ENCODE measurements around the gene EPHB1. TPM values are rescaled to one million over a fixed set of nuclear protein-coding genes. Genes with fewer than 3 reads are reported as not detected.

The EPHB1 gene
- polyA plus RNA-seq, 1 donor from 2014 or later, result 18.7 TPM

DNA sequence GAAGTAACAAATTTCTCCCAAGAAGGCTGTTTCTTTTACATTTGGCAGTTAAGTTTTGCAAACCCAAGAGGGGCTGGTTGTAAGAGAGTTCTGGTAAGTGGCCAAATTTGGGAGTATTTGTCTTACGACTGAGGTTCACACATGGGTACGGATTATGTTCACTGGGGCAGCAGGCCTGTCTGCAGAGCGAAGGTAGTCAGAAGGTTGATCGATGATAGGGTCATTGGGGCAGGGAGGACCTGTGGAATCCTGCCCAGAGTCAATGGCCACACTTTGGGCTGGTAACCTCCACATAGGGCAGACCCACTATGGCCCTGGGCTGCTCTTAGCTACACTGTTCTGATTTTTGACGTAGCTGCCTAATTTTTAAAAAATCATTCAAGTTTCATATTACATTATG lies 368.6 kb downstream of the EPHB1 start:
- Histone ChIP-seq H3K36me3 (ENCODE audit: insufficient read depth, low read length) (peaks cover 4% of the 10 kb centered on the region), H3K27ac (ENCODE audit: low read length) (no peak overlapping the region), H3K79me2 (replicated peaks; ENCODE audit: insufficient read depth, low read length) (no peaks in the 10 kb centered on the region), H3K9ac (ENCODE audit: low read length) (no peak overlapping the region), H4K20me1 (ENCODE audit: insufficient read depth) (no peaks in the 10 kb centered on the region), H3F3A (ENCODE audit: insufficient read depth, low read length, poor library complexity, severe bottlenecking) (no peaks in the 10 kb centered on the region), H3K4me3 (ENCODE audit: low read length) (no peak overlapping the region), H3K9me3 (ENCODE audit: low read length) (no peaks in the 10 kb centered on the region), H2AFZ (ENCODE audit: low read depth, low read length) (no peak overlapping the region), H3K9me2 (ENCODE audit: insufficient read depth, low read length) (no peaks in the 10 kb centered on the region), H3K4me2 (ENCODE audit: low read length) (no peak overlapping the region), H3K27me3 (ENCODE audit: insufficient read depth, low read depth, low read length) (no peaks in the 10 kb centered on the region)
- TF ChIP-seq SMC3 (conservative IDR thresholded peaks at IDR 0.05; ENCODE audit: poor library complexity), result no peak
- TF ChIP-seq EZH2 (IDR thresholded peaks at IDR 0.05; ENCODE audit: borderline replicate concordance, insufficient read depth, low read length, poor library complexity, severe bottlenecking), result no peak
- TF ChIP-seq, protein P1, sequence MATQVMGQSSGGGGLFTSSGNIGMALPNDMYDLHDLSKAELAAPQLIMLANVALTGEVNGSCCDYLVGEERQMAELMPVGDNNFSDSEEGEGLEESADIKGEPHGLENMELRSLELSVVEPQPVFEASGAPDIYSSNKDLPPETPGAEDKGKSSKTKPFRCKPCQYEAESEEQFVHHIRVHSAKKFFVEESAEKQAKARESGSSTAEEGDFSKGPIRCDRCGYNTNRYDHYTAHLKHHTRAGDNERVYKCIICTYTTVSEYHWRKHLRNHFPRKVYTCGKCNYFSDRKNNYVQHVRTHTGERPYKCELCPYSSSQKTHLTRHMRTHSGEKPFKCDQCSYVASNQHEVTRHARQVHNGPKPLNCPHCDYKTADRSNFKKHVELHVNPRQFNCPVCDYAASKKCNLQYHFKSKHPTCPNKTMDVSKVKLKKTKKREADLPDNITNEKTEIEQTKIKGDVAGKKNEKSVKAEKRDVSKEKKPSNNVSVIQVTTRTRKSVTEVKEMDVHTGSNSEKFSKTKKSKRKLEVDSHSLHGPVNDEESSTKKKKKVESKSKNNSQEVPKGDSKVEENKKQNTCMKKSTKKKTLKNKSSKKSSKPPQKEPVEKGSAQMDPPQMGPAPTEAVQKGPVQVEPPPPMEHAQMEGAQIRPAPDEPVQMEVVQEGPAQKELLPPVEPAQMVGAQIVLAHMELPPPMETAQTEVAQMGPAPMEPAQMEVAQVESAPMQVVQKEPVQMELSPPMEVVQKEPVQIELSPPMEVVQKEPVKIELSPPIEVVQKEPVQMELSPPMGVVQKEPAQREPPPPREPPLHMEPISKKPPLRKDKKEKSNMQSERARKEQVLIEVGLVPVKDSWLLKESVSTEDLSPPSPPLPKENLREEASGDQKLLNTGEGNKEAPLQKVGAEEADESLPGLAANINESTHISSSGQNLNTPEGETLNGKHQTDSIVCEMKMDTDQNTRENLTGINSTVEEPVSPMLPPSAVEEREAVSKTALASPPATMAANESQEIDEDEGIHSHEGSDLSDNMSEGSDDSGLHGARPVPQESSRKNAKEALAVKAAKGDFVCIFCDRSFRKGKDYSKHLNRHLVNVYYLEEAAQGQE (IDR thresholded peaks at IDR 0.05; ENCODE audit: borderline replicate concordance), result no peak
- no peak for TF ChIP-seq RAD21 (conservative IDR thresholded peaks at IDR 0.05)
- TF ChIP-seq EP300 (conservative IDR thresholded peaks at IDR 0.05; ENCODE audit: poor library complexity, severe bottlenecking), result no peak
- no peak for TF ChIP-seq MXI1 (conservative IDR thresholded peaks at IDR 0.05; ENCODE audit: poor library complexity, severe bottlenecking)
- TF ChIP-seq POLR2AphosphoS5 (IDR thresholded peaks at IDR 0.05), result no peak
- TF ChIP-seq, protein P2, sequence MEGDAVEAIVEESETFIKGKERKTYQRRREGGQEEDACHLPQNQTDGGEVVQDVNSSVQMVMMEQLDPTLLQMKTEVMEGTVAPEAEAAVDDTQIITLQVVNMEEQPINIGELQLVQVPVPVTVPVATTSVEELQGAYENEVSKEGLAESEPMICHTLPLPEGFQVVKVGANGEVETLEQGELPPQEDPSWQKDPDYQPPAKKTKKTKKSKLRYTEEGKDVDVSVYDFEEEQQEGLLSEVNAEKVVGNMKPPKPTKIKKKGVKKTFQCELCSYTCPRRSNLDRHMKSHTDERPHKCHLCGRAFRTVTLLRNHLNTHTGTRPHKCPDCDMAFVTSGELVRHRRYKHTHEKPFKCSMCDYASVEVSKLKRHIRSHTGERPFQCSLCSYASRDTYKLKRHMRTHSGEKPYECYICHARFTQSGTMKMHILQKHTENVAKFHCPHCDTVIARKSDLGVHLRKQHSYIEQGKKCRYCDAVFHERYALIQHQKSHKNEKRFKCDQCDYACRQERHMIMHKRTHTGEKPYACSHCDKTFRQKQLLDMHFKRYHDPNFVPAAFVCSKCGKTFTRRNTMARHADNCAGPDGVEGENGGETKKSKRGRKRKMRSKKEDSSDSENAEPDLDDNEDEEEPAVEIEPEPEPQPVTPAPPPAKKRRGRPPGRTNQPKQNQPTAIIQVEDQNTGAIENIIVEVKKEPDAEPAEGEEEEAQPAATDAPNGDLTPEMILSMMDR (IDR thresholded peaks at IDR 0.05; ENCODE audit: poor library complexity, severe bottlenecking), result no peak

DNA sequence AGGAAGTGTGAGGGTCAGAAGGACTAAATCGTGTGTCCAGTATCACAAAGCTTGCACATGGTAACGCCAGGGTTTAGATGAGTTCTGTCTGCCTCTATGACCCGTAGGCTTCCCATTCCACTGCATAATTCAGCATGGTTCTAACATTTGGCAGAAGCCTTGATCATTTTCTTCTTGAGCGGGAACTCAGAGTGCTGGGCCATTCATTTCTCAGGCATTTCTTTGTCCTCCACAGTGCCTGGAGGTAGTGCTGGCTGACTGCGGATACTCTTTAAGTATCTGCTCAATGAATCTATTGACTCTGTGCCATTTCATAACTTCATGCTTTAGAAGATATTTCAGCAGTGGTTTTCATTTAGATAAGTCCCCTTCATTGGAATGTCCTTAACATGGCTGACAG lies 370.2 kb downstream of the EPHB1 start:
- Histone ChIP-seq H3K27ac (ENCODE audit: low read length) (no peak overlapping the region), H3K36me3 (ENCODE audit: insufficient read depth, low read length) (peaks cover 4% of the 10 kb centered on the region), H3K4me2 (ENCODE audit: low read length) (no peak overlapping the region), H3K9ac (ENCODE audit: low read length) (no peak overlapping the region), H3K9me2 (ENCODE audit: insufficient read depth, low read length) (no peaks in the 10 kb centered on the region), H3K4me3 (ENCODE audit: low read length) (no peak overlapping the region), H3K9me3 (ENCODE audit: low read length) (no peaks in the 10 kb centered on the region), H3K27me3 (ENCODE audit: insufficient read depth, low read depth, low read length) (no peaks in the 10 kb centered on the region), H2AFZ (ENCODE audit: low read depth, low read length) (no peak overlapping the region), H4K20me1 (ENCODE audit: insufficient read depth) (no peaks in the 10 kb centered on the region), H3K79me2 (replicated peaks; ENCODE audit: insufficient read depth, low read length) (no peaks in the 10 kb centered on the region), H3F3A (ENCODE audit: insufficient read depth, low read length, poor library complexity, severe bottlenecking) (no peaks in the 10 kb centered on the region)
- TF ChIP-seq, protein P2 (IDR thresholded peaks at IDR 0.05; ENCODE audit: poor library complexity, severe bottlenecking), result no peak
- TF ChIP-seq MXI1 (conservative IDR thresholded peaks at IDR 0.05; ENCODE audit: poor library complexity, severe bottlenecking) (no peak), EZH2 (IDR thresholded peaks at IDR 0.05; ENCODE audit: borderline replicate concordance, insufficient read depth, low read length, poor library complexity, severe bottlenecking) (no peak), EP300 (conservative IDR thresholded peaks at IDR 0.05; ENCODE audit: poor library complexity, severe bottlenecking) (no peak), SMC3 (conservative IDR thresholded peaks at IDR 0.05; ENCODE audit: poor library complexity) (no peak), TAF1 (IDR thresholded peaks at IDR 0.05; ENCODE audit: low read depth) (no peak), RAD21 (conservative IDR thresholded peaks at IDR 0.05) (no peak), POLR2AphosphoS5 (IDR thresholded peaks at IDR 0.05) (no peak)
- TF ChIP-seq, protein P1 (IDR thresholded peaks at IDR 0.05; ENCODE audit: borderline replicate concordance), result no peak
